KMS-11 (cell line): ENCODE data around the gene PRKG1.

Experiments used
- H2AFZ ChIP-seq: fragments of 200-600 bp; sonication (generic); 2 replicates; pipeline ENCODE4 v1.6.1; 2016; ENCODE audit warnings: antibody characterized with exemption, mixed run types, low read depth
- H3K27ac ChIP-seq: fragments of 200-600 bp; sonication (generic); 2 replicates; pipeline ENCODE4 v1.6.1; 2016; ENCODE audit warnings: mild to moderate bottlenecking, mixed run types
- H3K27me3 ChIP-seq: fragments of 200-600 bp; sonication (generic); 2 replicates; pipeline ENCODE4 v1.6.1; 2017; ENCODE audit warnings: mild to moderate bottlenecking, low read depth, mixed run types, moderate library complexity; ENCODE audit not compliant: insufficient read depth
- H3K36me3 ChIP-seq: fragments of 200-600 bp; sonication (generic); 2 replicates; pipeline ENCODE4 v1.6.1; 2017; ENCODE audit warnings: mild to moderate bottlenecking, mixed run types; ENCODE audit not compliant: insufficient read depth
- H3K4me1 ChIP-seq: fragments of 200-600 bp; sonication (generic); 2 replicates; pipeline ENCODE4 v1.6.1; 2016; ENCODE audit warnings: mild to moderate bottlenecking, low read depth, mixed run types; ENCODE audit not compliant: poor library complexity, severe bottlenecking
- H3K4me2 ChIP-seq: fragments of 200-600 bp; sonication (generic); 2 replicates; pipeline ENCODE4 v1.7.0; 2016; ENCODE audit warnings: mild to moderate bottlenecking, mixed run types
- H3K4me3 ChIP-seq: fragments of 200-600 bp; sonication (generic); IDR thresholded peaks from 2 replicates; pipeline ENCODE4 v1.6.1; 2017; ENCODE audit warnings: low read depth, low read length, mixed read lengths; ENCODE audit not compliant: insufficient read depth
- H3K79me2 ChIP-seq: fragments of 200-600 bp; sonication (generic); 2 replicates; pipeline ENCODE4 v1.6.1; 2016; ENCODE audit warnings: low read depth, mixed run types; ENCODE audit not compliant: insufficient read depth
- H3K9ac ChIP-seq: fragments of 200-600 bp; sonication (generic); 2 replicates; pipeline ENCODE4 v1.6.1; 2016; ENCODE audit warnings: mild to moderate bottlenecking, mixed run types
- H4K20me1 ChIP-seq: fragments of 200-600 bp; sonication (generic); 2 replicates; pipeline ENCODE4 v1.6.1; 2016; ENCODE audit warnings: mild to moderate bottlenecking, mixed run types; ENCODE audit not compliant: insufficient read depth
- TF ChIP-seq, protein P1 (sequence below): fragments of 200-600 bp; sonication (generic); conservative IDR thresholded peaks from 2 replicates; pipeline ENCODE4 v1.6.1; 2017; ENCODE audit warnings: low read depth, mild to moderate bottlenecking, antibody characterized with exemption, low read length, moderate library complexity, mixed read lengths

Gene PRKG1

GRCh38 chr10:51629934-51630639, 555.8 kb downstream of the PRKG1 start:
- TF ChIP-seq, protein P1, sequence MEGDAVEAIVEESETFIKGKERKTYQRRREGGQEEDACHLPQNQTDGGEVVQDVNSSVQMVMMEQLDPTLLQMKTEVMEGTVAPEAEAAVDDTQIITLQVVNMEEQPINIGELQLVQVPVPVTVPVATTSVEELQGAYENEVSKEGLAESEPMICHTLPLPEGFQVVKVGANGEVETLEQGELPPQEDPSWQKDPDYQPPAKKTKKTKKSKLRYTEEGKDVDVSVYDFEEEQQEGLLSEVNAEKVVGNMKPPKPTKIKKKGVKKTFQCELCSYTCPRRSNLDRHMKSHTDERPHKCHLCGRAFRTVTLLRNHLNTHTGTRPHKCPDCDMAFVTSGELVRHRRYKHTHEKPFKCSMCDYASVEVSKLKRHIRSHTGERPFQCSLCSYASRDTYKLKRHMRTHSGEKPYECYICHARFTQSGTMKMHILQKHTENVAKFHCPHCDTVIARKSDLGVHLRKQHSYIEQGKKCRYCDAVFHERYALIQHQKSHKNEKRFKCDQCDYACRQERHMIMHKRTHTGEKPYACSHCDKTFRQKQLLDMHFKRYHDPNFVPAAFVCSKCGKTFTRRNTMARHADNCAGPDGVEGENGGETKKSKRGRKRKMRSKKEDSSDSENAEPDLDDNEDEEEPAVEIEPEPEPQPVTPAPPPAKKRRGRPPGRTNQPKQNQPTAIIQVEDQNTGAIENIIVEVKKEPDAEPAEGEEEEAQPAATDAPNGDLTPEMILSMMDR: no peak
- H3K9ac ChIP-seq: no peak overlapping the region

GRCh38 chr10:51630640-51631005, 556.3 kb downstream of the PRKG1 start:
- TF ChIP-seq, protein P1: no peak
- no peak overlapping the region for H3K9ac ChIP-seq
- no peak overlapping the region for H3K4me2 ChIP-seq

More at GRCh38 chr10:51629934-51630639, 555.8 kb downstream of the PRKG1 start:
- H3K36me3 ChIP-seq: no peaks in the 10 kb centered on the region
- H4K20me1 ChIP-seq: no peaks in the 10 kb centered on the region
- no peak overlapping the region for H2AFZ ChIP-seq
- no peak overlapping the region for H3K4me2 ChIP-seq
- no peaks in the 10 kb centered on the region for H3K79me2 ChIP-seq
- H3K4me3 ChIP-seq: no peak overlapping the region
- no peaks in the 10 kb centered on the region for H3K4me1 ChIP-seq
- no peaks in the 10 kb centered on the region for H3K27me3 ChIP-seq
- H3K27ac ChIP-seq: no peak overlapping the region

DNA sequence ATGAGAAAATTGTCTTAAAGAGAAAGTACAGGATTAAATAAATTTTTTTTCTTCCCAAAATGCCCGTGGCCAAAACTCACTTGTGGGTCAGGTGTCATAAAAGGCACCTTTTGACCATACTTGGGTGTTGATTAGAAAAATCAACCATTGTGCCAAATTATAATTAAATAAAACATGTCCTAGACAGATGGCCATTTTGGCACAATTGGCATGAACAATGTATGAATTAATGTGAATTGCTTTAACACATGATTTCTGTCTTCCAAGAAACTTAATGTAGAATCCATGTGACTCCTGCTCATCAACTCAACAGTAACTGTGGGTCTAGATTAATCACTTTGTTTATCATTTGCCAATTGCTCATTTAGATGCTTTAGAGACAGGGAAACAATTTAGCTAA, 561.1 kb downstream of the PRKG1 start:
- Histone ChIP-seq H4K20me1 (no peaks in the 10 kb centered on the region), H3K9ac (no peak overlapping the region), H3K79me2 (no peaks in the 10 kb centered on the region), H3K36me3 (no peaks in the 10 kb centered on the region), H3K27me3 (no peaks in the 10 kb centered on the region), H3K4me2 (no peak overlapping the region), H3K4me3 (no peak overlapping the region), H3K27ac (no peak overlapping the region), H2AFZ (no peak overlapping the region), H3K4me1 (no peaks in the 10 kb centered on the region)
- TF ChIP-seq, protein P1: no peak

More at GRCh38 chr10:51630640-51631005, 556.3 kb downstream of the PRKG1 start:
- no peaks in the 10 kb centered on the region for H3K4me1 ChIP-seq
- no peaks in the 10 kb centered on the region for H3K36me3 ChIP-seq
- no peaks in the 10 kb centered on the region for H3K27me3 ChIP-seq
- H3K4me3 ChIP-seq: no peak overlapping the region
- H3K27ac ChIP-seq: no peak overlapping the region
- no peaks in the 10 kb centered on the region for H3K79me2 ChIP-seq
- H4K20me1 ChIP-seq: no peaks in the 10 kb centered on the region
- no peak overlapping the region for H2AFZ ChIP-seq

GRCh38 chr10:51638211-51638610, 563.9 kb downstream of the PRKG1 start:
- Histone ChIP-seq H3K4me1 (no peaks in the 10 kb centered on the region), H2AFZ (no peak overlapping the region), H3K27me3 (no peaks in the 10 kb centered on the region), H3K4me2 (no peak overlapping the region), H3K4me3 (no peak overlapping the region), H3K79me2 (no peaks in the 10 kb centered on the region), H3K36me3 (no peaks in the 10 kb centered on the region), H4K20me1 (no peaks in the 10 kb centered on the region), H3K27ac (no peak overlapping the region), H3K9ac (no peak overlapping the region)
- TF ChIP-seq, protein P1: no peak
